Activated CD4-positive, alpha-beta T cell treated with anti-CD3 and anti-CD28 coated beads for 4 hours (primary cell): Measurements from ENCODE around the gene MICAL3.
A peak's percentile ranks its signal among the peaks of the same experiment; 100 is the strongest.

Experiments
- DNase-seq, 2 donors: peaks; one replicate each; pipeline ENCODE4 v3.0.0-alpha.2; 2020

Gene MICAL3

DNA sequence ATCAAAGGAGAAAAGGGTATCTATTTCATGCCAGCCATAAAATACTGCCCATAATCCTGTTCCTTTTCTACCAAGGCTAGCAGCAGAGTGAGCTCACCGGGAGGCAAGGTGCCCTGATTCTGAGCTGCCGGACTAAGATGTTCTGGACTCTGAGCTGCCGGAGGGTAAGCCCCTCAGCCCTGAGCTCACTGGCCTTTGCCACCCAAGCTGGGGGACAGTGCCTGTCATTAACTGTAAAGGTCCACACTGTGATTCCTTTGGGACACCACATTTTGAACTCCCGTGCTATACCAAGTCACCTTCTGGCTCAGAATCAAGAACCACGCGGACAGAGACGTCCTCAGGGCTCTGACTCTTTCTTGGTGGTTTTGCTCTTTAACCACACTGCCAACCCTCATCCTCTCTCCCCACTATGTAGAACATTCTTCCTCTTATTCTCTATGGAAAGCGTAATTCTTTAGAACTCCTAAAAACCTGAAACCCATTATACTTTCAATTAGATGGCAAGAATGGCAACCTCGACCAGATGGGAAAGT, 161.6 kb downstream of the MICAL3 start:
- DNase-seq: no peak

DNA sequence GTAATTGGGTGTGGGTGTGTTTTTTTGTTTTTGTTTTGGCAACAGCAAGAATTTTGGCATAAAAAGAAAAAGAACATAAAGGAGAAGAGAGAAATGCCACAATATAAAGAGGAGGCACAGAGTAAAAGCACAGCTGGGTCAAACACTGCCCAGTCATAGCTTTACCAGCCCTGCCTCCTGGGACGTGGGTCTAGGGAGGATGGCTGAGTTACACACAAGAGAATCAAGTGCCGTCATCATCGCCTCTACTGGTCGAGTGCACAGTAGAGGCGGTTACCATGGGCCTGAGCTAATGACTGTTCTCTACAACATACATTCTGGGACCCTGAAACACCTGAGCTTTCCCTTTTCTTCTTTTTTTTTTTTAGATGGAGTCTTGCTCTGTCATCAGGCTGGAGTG, 162.5 kb downstream of the MICAL3 start:
- no peak for DNase-seq

DNA sequence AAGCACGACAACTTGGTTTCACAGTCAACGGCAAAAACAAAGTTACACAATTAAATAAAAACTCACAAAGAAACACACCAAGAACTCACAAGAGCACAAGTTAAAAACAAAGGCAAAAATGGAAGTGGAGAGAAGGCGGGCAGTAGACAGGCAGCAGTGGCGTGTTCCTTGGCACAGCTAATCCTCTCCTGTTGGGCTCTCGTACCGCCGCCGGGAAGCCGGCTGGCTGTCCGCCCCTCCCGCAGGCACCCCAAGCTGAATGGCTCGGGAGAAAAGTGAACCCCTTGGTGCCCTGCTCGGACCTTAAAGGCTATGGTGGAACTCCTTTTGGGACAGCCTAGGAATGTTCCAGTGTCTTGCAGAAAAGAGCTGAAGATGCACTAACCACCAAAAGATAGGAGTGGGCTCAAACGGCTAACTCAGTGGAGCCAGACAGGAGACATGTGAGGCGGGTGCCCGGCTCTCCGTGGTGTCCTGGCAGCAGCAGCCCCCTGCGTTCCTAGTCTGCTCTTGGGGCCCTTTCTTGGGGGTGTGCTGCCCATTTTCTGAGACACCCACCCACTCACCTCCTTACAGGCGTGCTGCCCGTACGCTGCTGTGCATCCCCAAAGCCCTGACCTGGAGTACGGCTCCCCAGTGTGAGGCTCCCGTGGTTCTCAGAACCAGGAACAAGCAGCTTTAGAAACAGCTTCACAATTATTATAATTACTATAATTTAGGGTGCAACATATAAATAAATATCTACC, 164.0 kb downstream of the MICAL3 start:
- DNase-seq: no peak

DNA sequence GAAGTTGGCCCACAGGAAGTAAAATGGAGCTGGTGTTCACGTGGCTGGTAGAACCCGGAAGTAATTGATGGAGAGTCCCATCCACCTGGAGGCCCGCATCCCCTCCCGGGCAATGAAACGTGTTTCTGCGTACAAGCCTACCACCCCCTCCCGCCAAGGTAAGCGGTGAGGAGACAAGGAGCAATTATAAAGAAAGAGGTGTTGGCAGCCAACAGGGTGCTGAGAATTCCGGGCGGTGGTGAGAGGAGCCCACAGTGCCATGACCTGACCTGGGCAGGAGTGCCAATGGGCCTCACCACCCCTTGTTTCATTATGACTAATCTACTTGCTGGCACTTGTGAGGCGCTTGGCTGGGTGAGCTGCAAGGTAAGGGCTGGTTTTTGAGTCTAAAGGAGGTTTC, 166.3 kb downstream of the MICAL3 start:
- DNase-seq: no peak

DNA sequence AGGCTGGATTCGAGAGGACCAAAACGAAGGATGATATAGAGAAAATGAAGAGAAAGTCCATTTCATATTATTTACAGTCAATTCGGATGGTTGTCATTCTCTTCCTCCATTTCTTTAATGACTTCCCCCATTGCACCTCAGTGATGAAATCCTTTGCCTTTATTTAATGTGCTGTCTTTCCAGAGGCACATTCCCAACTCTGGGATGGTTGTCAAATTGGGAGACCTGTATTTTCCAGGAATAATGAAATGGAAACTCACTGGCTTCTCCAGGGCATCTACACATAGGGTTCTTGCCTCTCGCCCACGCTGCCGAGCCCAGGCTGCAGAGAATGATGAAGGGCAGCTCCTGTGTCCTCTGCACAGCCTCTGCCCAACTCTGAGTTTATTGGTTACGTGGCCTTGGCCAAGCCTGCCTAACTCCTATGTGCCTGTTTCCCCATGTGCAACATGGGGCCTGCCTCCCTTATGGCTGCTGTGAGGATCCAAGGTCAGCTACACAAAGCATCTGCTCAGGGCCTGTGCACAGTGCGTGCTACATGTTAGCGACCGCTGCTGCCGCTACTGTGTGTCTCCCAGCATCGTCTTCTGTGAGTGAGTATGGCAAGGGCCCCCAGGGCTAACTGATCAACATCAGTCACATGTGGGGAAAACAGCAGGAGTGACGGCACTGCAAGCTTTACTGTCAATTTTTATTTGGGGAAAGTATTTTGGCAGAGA, 168.6 kb downstream of the MICAL3 start:
- no peak for DNase-seq

DNA sequence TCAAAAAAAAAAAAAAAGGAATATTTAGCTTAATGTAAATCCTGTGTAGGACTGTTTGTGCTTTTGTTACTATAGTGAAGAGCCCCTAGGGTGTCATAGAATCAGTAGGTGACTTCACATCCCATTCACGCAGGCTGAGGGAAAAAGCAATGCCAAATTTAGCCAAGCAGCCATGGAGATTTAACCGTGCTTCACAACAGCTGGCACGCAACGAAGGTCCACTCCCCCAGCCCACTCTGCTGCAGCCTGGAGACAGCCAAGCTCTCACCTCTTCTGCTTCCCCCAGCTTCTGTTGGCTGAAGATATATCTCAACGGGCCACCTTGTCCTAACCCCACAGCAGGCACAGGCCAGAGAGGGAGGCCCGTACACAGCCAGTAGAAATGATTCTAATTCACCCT, 171.3 kb downstream of the MICAL3 start:
- no peak for DNase-seq

DNA sequence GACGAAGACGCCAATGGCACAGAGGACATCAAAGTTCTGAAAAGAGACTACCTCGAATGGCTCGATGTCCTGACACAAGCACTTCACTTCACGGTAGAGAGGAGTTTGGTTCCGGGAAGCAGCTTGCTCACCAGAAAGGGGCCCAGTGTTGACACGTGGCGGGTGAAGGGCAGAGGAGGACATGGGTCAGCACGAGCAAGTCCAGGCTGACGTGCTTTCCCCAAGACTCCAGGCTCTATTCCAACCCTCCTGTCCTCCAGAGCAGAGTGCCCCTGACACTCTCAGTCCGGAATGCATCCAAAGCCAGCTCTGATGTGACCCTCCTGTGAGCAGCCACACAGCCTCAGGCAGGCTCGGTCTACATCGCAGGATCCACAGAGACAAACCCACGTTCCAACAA, 172.6 kb downstream of the MICAL3 start:
- no peak for DNase-seq

DNA sequence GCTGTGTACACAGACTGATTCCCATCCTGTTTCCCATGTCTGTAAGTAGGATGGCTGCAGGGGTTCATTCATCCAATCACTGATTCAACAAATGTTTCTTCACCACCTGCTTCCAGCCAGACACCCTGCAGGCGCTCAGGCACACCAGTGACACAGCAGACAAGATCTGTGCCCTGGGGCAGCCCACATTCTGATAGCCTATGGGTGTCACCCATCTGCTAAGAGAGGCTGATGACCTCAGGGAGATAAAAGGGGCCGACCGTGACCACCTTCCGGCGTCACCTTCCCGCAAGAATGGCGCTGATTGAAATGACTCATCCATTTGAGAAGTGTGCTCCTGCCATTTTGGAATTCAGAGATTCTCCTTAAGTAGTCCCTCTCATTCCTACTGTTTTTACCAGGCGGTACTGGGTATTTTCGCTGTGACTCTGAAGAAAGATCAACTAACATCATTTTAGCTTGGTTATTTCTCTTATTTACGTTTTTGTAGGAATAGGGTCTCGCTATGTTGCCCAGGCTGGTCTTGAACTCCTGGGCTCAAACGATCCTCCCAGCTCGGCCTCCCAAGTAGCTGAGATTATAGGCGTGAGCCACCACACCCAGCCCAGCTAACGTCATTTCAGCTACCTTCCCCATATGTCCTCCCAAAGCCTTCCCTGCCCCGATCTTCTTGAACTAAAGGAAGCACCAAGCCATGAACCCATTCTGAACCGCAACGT, 176.8 kb downstream of the MICAL3 start:
- DNase-seq: no peak

DNA sequence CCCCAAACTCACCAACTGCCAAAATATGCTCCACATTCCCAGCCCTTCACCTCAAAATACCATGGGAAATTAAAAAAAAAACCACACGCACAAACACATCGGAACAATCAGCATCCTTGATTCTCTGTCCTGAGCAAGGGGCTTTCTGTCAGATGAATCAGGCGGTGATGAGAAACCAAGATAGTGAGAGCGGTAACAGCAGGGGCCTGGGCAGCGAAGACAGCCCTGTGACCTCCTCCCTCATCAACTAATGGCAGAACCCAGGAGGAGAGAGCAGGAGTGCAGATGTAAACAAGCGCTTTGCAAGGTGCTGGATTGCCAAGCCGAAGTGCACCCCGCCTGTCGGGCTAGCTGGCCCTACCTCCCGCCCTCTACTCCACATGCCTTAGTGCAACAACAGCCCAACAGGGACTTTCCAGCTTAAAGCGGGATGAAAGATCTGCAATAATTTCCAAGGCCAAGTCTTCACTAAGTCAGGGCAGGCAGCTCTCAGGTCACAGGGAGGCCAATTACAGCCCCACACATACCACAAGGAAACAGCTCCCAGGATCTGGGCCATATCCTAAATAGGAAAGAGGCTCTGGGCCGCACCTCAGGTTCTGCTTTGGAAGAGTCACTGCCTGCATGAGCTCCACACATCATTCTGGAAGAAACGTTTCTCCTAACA, 177.9 kb downstream of the MICAL3 start:
- DNase-seq: no peak

DNA sequence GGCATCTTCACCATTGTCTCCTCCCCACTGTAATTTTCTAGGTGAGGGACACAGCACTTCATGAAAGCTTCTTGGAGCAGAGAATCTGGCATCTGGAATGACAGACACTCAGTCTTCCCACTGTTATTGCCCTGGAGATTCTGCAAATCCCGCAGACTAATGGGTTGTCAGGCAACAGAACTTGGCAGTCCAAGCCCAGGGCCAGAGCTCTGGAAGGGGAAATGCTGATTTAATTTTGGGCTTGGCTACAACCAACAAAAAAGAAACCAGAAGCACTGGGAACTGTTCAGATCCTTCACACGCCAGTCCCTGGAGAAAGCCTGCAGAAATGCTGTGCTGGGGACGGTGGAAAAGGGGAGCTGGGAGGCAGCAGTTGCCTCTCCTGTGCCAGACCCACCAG, 178.6 kb downstream of the MICAL3 start:
- DNase-seq: no peak

DNA sequence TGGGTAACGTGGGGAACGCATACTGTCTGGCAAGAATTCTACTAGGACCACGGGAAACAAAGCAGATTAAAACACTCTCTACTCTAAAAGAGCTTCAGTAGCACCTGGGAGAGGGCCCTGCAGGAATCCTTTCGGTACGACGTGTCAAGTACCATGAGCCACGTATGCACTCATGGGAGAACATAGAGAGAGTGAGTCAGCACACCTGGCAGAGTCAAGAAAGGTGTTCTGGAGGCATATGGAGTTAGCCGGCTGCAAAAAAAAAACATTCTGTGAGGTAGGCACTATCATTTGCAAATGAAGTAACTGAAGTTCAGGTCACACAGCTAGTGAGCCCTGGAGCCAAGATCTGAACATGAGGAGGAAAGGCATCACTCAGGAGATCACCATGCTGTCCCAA, 179.0 kb downstream of the MICAL3 start:
- no peak for DNase-seq

DNA sequence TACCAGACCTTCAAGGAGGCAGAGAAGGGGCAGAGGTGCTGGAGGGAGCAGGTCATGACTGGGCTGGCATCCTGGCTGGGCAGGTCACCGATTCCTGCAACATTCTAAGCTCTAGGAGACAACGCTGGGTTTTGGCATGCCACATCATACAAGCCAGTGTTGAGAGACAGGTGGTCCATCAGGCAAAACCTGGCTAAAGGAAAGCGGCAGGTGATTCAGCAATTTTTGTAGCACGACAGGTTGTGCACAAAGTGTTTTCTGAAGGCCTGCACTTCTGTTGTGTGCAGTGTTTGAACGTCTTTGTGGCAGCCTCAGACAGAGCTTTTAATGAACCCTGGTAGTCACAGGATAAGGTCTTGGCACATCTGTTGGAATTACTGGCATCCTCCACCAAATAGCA, 180.2 kb downstream of the MICAL3 start:
- DNase-seq: no peak

DNA sequence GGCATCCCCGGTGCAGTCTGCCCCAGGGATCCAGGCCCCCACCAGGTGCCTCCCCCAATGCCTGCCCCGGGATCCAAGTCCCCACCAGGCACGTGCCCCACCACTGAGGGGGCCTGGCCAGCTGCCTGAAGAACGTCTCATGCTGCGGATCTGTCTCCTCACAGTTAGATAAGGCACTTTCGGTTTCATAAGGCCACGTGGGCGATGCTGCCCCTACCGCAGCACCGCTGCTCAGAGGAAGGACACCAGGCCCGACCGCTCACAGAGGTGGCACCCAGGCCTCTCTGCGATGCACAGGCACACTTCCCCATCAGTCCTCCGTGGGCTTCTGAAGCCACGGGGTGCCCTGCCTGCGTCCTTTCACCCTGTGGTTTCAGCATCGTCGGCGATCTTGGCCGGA, 182.0 kb downstream of the MICAL3 start:
- peak; percentile 18 to 40 for DNase-seq

DNA sequence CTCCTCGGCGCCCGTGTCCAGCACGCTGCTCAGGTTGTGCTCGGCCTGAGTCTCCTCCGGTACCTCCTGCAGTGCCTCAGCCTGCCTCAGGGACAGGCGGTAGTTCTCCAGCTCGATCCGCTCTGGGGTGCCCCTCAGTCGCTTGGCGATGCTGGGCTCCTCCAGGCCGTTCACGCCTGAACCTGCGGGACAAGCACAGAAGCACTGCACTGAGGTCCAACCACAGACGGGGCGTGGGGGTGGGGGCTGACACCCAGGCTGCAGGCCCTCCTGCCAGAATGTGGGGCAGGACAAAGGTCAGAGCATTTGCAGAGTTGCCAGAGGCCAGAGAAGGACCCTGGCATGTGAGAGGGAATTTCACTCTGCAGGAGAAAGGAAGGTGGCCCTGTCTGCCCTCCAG, 182.5 kb downstream of the MICAL3 start:
- no peak for DNase-seq

DNA sequence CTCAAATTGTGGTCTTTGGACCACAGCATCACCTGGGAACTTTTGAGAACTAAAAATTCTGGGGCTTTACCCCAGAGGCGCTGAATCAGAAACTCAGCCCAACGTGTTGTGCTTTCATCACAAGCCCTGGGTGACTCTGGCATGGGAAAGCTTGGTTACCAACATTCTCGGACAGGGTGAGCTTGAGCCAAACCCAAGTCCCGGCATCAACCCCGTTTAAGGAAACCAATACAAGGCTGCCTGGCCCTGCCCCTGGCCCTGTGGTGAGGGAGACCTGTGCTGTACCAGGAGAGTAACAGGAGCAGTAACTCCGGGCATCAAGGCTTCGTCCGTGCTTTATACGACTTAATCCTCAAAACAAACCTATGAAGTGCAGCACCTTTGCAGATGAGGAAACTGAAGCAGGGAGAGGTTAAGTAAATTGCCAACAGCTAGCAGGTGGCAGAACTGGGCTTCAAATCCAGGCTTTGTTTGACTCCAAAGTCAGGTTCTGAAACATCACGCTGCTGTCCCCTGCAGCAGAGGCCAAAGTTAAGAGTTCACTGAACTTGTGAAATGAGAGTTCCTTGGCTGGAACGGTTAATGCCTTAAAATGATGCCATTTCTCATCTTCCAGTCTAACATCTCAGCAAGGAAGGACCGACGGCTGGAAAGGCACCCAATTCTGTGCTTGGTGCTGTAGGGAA, 186.0 kb downstream of the MICAL3 start:
- no peak for DNase-seq

DNA sequence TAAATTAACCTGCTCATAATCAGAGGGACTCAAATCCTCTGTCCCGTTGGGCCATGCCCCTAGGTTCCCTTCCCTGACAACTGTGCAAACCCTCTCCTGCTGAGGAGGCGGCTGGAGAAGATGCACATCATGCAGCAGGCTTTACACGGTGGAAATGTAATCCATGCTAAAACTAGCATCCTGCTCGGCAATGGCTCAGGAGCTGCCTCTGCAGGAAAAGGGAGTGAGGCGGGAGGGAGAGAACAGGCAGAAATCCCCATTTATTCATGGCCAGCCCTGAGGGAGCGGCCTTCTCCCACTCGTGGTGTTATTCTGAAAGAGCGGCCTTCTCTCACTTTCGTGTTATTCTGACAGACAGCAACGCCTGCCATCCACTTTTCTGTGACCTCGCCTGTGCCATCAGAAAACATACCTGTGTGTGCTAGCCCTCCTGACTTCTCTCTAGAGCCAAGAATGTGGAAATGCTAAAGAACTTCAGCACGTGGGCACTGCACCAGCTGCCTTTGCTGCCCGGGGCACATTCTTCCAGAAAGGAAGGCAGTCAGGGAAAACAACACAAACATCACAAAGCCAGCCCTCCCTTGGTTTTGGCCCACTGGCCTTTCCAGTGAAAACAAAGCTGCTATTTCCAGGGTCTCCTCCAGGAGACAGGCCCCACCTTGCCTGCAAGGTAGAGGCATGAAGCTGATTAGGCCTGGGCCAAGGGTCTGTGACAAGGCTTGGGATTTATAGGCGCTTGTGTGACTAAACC, 187.2 kb downstream of the MICAL3 start:
- DNase-seq: no peak

DNA sequence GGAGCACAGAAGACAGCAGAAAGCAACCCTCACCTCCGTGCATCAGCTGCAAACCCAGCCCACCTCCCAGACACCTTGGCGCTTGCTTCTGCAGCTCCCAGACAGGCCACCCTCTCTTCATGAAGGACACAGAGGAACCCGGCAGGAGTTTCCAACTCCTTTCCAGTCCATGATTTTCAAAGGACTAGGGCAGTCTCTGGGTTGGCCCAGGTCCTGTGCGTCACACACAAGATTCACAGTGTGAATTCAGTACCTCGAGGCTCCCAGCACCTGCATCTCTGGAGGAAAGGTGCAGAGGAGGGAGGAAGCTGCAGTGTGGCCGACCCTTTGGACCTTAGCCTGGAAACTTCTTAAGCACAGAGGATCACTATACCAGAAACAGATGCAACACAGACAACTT, 189.1 kb downstream of the MICAL3 start:
- no peak for DNase-seq

DNA sequence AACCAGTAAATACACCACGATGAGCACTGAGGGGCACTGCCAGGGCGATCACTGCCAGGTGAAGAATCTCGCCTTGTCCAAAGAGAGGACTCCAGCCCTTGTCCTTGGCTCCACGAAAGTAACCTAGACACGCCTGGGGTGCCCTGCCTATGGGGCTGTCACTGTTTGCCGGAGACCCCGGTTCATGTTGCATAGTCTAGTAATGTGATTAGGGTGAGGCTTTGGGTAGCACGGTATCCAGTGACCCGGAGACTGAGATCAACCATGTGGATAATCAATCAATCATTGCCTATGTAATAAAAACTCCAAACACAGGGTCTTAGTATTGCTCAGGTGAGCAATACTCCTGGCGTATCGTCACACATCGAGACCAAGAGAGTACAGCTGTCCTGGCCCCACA, 190.9 kb downstream of the MICAL3 start:
- no peak for DNase-seq

DNA sequence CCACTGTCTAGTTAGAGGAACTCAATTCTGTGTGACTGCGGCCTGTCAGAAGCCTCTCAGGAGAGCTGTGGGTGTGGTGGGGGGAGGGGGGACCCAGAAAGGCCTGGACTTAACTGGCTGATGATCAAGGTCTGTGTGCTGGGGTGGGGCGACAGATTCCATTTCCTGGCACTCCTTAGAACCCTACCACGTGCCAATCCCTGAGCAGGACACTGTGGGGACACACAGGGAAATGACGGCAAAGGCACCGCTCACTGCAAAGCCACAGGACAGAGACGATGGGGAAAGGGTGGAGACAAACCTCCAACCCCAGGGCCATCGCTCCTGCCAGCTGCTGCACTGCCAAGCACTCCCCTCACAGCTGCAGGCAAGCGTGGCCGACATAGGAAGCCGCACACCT, 191.7 kb downstream of the MICAL3 start:
- DNase-seq: no peak

DNA sequence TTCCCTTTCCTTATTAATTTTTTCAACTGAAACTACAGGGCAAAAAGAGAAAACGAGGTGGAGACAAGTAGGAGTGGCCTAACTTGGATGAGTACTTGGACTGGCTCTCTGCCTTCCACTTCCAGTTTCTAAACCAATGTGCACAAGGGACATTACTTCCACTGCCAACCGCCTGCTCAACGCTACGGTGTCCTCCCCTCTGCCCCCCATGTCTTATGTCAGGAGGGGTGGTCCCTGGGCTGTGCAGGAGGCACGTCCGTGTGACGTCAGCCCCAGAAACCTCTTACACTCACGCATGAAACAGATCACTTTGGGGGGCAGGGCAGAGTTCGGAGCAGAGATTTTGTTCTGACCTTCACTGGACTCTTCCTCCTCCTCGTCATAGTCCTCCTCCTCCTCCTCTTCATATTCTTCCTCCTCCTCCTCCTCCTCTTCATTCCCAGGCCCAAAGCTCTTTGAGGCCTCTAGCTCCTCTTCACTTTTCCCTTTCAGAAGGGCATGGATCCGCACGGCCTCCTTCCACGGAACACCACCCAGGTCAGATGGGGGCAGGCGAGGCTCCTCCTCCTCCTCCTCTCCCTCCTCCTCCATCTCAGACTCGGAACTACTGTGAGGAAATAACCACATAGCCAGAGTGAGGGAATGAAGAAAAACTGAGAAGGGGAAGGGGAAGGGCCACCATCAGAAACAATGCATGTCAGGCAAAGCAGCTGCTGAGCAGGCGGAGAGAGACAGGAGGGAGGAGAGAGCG, 192.7 kb downstream of the MICAL3 start:
- no peak for DNase-seq
